Fibroblast of skin of back (primary cell): ENCODE results near the gene ADAMTS7.
A peak's percentile ranks its signal among the peaks of the same experiment; 100 is the strongest.

Experiments
- DNase-seq: peaks from one replicate; pipeline ENCODE4 v3.0.0-alpha.2; 2013

ADAMTS7 gene

DNA sequence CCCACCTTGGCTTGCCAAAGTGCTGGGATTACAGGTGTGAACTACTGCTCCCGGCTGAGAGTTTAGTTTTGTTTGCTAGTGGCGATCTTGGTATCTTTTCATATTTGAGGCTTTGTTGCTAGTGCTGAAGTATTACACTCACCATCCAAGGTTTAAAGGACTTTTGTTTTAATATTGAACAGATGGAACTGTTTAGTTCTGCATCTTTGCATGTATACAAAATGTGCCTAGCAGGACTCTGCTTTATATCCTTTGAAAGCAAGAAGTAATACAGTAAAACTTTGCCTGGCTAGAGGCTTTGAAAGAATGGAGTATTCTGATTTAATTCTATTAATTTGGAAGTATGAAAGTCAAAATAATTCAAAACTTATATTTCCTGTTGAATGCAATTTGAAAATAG lies 92.4 kb downstream of the ADAMTS7 start:
- no peak for DNase-seq

GRCh38 chr15:78717956-78718656 lies 93.2 kb downstream of the ADAMTS7 start:
- DNase-seq: no peak

DNA sequence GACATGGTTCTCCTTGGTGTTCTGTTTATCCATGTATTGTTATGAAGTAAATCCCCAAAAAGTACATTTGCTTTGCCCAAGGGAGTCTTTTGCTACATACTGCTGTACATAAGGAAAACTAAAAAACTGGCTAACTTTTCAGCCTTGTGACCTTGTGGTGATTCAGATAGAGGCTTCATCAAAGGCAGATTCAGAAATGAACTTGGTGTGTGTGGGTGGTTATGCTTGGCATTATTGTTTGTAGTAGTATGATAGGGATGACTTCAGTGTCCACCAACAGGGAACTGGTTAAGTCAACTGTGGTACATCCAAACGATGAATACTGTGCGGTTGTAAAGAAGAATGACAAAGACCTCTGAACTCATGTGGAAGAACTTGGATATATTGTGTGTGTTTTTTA lies 94.6 kb downstream of the ADAMTS7 start:
- DNase-seq: no peak

GRCh38 chr15:78715930-78716329 lies 95.3 kb downstream of the ADAMTS7 start:
- DNase-seq: peak; percentile 89

- no peak for DNase-seq
These were observed 95.8 kb downstream of the ADAMTS7 start for GRCh38 chr15:78715434-78715833.

DNA sequence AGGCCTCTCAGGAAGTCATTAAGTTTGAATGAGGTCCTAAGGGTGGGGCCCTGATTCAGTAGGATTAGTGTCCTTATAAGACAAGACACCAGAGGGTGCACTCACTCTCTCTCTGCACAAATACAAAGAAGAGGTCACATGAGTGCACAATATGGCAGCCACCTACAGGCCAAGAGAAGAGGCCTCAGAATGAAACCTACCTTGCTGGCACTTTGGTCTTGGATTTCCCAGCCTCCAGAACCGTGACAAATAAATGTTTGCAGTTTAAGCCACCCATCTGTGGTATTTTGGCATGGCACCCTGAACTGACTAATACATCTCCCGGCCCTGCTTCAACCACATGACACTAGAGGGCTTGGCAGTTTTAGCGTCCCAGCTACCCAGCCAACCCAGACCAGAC lies 96.4 kb downstream of the ADAMTS7 start:
- DNase-seq: peak; percentile 17

- no peak for DNase-seq
These were observed 98.3 kb downstream of the ADAMTS7 start for GRCh38 chr15:78712797-78713515.

DNA sequence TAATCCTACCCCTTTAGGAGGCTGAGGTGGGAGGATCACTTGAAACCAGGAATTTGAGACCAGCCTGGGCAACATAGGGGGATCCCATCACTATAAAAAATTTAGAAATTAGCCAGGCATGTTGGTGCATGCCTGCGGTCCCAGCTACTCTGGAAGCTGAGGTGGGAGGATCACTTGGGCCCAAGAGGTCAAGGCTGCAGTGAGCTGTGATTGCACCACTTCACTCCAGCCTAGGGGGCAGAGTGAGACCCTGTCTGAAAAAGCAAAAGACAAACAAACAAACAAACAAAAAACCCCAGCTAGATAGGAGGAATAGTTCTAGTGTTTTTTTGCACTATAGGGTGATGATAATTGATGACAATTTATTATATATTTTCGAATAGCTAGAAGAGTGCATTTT lies 99.6 kb downstream of the ADAMTS7 start:
- no peak for DNase-seq

GRCh38 chr15:78709263-78709882 lies 101.9 kb downstream of the ADAMTS7 start:
- DNase-seq: peak; percentile 47
